KMS-11 (cell line): ENCODE data around the gene OXSR1.

Experiments
- H2AFZ ChIP-seq: fragments of 200-600 bp; sonication (generic); 2 replicates; pipeline ENCODE4 v1.6.1; 2016; ENCODE audit warnings: antibody characterized with exemption, mixed run types, low read depth
- H3K27ac ChIP-seq: fragments of 200-600 bp; sonication (generic); 2 replicates; pipeline ENCODE4 v1.6.1; 2016; ENCODE audit warnings: mild to moderate bottlenecking, mixed run types
- H3K27me3 ChIP-seq: fragments of 200-600 bp; sonication (generic); 2 replicates; pipeline ENCODE4 v1.6.1; 2017; ENCODE audit warnings: mild to moderate bottlenecking, low read depth, mixed run types, moderate library complexity; ENCODE audit not compliant: insufficient read depth
- H3K36me3 ChIP-seq: fragments of 200-600 bp; sonication (generic); 2 replicates; pipeline ENCODE4 v1.6.1; 2017; ENCODE audit warnings: mild to moderate bottlenecking, mixed run types; ENCODE audit not compliant: insufficient read depth
- H3K4me1 ChIP-seq: fragments of 200-600 bp; sonication (generic); 2 replicates; pipeline ENCODE4 v1.6.1; 2016; ENCODE audit warnings: mild to moderate bottlenecking, low read depth, mixed run types; ENCODE audit not compliant: poor library complexity, severe bottlenecking
- H3K4me2 ChIP-seq: fragments of 200-600 bp; sonication (generic); 2 replicates; pipeline ENCODE4 v1.7.0; 2016; ENCODE audit warnings: mild to moderate bottlenecking, mixed run types
- H3K4me3 ChIP-seq: fragments of 200-600 bp; sonication (generic); IDR thresholded peaks from 2 replicates; pipeline ENCODE4 v1.6.1; 2017; ENCODE audit warnings: low read depth, low read length, mixed read lengths; ENCODE audit not compliant: insufficient read depth
- H3K79me2 ChIP-seq: fragments of 200-600 bp; sonication (generic); 2 replicates; pipeline ENCODE4 v1.6.1; 2016; ENCODE audit warnings: low read depth, mixed run types; ENCODE audit not compliant: insufficient read depth
- H3K9ac ChIP-seq: fragments of 200-600 bp; sonication (generic); 2 replicates; pipeline ENCODE4 v1.6.1; 2016; ENCODE audit warnings: mild to moderate bottlenecking, mixed run types
- H4K20me1 ChIP-seq: fragments of 200-600 bp; sonication (generic); 2 replicates; pipeline ENCODE4 v1.6.1; 2016; ENCODE audit warnings: mild to moderate bottlenecking, mixed run types; ENCODE audit not compliant: insufficient read depth
- TF ChIP-seq, protein P1 (sequence below): fragments of 200-600 bp; sonication (generic); conservative IDR thresholded peaks from 2 replicates; pipeline ENCODE4 v1.6.1; 2017; ENCODE audit warnings: low read depth, mild to moderate bottlenecking, antibody characterized with exemption, low read length, moderate library complexity, mixed read lengths

OXSR1 gene

DNA sequence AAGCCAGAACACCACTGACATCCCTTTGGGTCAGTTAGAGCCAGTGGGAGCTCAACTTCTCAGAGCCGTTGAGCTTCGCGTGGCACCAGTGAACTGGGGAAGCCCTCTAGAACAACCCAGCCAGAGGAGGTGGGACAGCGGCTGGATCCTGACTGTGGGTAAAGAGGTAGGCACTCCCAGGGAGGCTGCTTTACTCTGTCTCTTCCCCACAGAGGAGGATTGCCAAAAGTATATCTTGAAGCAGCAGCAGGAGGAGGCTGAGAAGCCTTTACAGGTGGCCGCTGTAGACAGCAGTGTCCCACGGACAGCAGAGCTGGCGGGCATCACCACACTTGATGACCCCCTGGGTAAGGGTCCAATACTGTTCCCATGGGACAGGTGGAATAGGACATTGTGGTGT is 25.7 kb upstream of the OXSR1 start:
- Histone ChIP-seq H3K4me1 (peaks cover 5% of the 10 kb centered on the region), H4K20me1 (no peaks in the 10 kb centered on the region), H2AFZ (no peak overlapping the region), H3K36me3 (no peaks in the 10 kb centered on the region), H3K4me3 (no peak overlapping the region), H3K4me2 (peak overlapping the region; percentile 76; the same call in 1 of the 2 replicates), H3K27ac (no peak overlapping the region), H3K27me3 (no peaks in the 10 kb centered on the region), H3K9ac (no peak overlapping the region), H3K79me2 (no peaks in the 10 kb centered on the region)
- TF ChIP-seq, protein P1, sequence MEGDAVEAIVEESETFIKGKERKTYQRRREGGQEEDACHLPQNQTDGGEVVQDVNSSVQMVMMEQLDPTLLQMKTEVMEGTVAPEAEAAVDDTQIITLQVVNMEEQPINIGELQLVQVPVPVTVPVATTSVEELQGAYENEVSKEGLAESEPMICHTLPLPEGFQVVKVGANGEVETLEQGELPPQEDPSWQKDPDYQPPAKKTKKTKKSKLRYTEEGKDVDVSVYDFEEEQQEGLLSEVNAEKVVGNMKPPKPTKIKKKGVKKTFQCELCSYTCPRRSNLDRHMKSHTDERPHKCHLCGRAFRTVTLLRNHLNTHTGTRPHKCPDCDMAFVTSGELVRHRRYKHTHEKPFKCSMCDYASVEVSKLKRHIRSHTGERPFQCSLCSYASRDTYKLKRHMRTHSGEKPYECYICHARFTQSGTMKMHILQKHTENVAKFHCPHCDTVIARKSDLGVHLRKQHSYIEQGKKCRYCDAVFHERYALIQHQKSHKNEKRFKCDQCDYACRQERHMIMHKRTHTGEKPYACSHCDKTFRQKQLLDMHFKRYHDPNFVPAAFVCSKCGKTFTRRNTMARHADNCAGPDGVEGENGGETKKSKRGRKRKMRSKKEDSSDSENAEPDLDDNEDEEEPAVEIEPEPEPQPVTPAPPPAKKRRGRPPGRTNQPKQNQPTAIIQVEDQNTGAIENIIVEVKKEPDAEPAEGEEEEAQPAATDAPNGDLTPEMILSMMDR = no peak

DNA sequence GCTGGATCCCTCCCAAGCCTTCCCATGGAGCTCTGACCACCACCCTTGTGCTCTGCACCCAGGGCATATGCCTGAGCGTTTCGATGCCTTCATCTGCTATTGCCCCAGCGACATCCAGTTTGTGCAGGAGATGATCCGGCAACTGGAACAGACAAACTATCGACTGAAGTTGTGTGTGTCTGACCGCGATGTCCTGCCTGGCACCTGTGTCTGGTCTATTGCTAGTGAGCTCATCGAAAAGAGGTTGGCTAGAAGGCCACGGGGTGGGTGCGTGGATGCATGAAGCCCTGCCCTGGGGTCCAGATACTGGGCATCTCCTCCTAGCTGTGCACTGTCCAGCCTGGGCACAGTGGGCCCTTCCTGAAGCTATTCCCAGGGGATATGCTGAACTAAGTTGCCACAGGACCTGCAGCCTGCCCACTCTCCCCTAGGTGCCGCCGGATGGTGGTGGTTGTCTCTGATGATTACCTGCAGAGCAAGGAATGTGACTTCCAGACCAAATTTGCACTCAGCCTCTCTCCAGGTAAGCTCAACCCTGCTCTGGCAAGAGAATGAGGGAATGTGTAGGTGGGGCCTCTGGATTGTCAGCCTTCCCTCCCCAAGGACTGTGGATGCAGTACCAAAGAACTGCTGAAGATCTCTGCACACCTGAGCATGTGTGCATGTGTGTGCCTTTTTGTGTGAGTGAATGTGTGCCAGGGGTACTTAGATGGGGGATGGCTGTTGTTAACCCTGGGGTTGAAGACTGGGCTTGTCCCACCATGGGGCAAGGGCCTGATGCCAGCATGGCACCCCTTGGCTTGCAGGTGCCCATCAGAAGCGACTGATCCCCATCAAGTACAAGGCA is 24.8 kb upstream of the OXSR1 start:
- Histone ChIP-seq H3K79me2 (no peaks in the 10 kb centered on the region), H4K20me1 (no peaks in the 10 kb centered on the region), H3K4me2 (no peak overlapping the region), H3K27me3 (no peaks in the 10 kb centered on the region), H3K27ac (no peak overlapping the region), H2AFZ (no peak overlapping the region), H3K4me1 (peaks cover 5% of the 10 kb centered on the region), H3K36me3 (no peaks in the 10 kb centered on the region), H3K4me3 (no peak overlapping the region), H3K9ac (no peak overlapping the region)
- TF ChIP-seq, protein P1 = no peak

DNA sequence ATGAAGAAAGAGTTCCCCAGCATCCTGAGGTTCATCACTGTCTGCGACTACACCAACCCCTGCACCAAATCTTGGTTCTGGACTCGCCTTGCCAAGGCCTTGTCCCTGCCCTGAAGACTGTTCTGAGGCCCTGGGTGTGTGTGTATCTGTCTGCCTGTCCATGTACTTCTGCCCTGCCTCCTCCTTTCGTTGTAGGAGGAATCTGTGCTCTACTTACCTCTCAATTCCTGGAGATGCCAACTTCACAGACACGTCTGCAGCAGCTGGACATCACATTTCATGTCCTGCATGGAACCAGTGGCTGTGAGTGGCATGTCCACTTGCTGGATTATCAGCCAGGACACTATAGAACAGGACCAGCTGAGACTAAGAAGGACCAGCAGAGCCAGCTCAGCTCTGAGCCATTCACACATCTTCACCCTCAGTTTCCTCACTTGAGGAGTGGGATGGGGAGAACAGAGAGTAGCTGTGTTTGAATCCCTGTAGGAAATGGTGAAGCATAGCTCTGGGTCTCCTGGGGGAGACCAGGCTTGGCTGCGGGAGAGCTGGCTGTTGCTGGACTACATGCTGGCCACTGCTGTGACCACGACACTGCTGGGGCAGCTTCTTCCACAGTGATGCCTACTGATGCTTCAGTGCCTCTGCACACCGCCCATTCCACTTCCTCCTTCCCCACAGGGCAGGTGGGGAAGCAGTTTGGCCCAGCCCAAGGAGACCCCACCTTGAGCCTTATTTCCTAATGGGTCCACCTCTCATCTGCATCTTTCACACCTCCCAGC is 24.0 kb upstream of the OXSR1 start:
- H3K79me2 ChIP-seq = no peaks in the 10 kb centered on the region
- no peaks in the 10 kb centered on the region for H3K36me3 ChIP-seq
- H2AFZ ChIP-seq = no peak overlapping the region
- H3K27ac ChIP-seq = no peak overlapping the region
- H3K4me3 ChIP-seq = no peak overlapping the region
- TF ChIP-seq, protein P1 = no peak
- H3K9ac ChIP-seq = no peak overlapping the region
- H3K4me2 ChIP-seq = no peak overlapping the region
- H3K27me3 ChIP-seq = no peaks in the 10 kb centered on the region
- no peaks in the 10 kb centered on the region for H4K20me1 ChIP-seq
- peaks cover 5% of the 10 kb centered on the region for H3K4me1 ChIP-seq

DNA sequence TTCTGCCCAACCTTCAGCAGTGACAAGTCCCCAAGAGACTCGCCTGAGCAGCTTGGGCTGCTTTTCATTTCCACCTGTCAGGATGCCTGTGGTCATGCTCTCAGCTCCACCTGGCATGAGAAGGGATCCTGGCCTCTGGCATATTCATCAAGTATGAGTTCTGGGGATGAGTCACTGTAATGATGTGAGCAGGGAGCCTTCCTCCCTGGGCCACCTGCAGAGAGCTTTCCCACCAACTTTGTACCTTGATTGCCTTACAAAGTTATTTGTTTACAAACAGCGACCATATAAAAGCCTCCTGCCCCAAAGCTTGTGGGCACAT is 23.4 kb upstream of the OXSR1 start:
- Histone ChIP-seq H3K79me2 (no peaks in the 10 kb centered on the region), H3K4me2 (no peak overlapping the region), H2AFZ (no peak overlapping the region), H3K4me1 (peaks cover 5% of the 10 kb centered on the region), H3K27me3 (no peaks in the 10 kb centered on the region), H4K20me1 (no peaks in the 10 kb centered on the region), H3K4me3 (no peak overlapping the region), H3K36me3 (no peaks in the 10 kb centered on the region), H3K27ac (no peak overlapping the region), H3K9ac (no peak overlapping the region)
- TF ChIP-seq, protein P1 = no peak
